ENCODE data around the gene CCNDBP1.
"Not testable (repeated sequence)": the region's sequence is repeated elsewhere in the genome, so short reads cannot be mapped to it uniquely, and the experiment has no call there.

Gene CCNDBP1

GRCh38 chr15:43215961-43216360, 30.8 kb downstream of the CCNDBP1 start:
- DNase-seq (ENCODE audit: low read depth): no peak

GRCh38 chr15:43218908-43219706, 33.9 kb downstream of the CCNDBP1 start:
- no peak for DNase-seq (ENCODE audit: low read depth)

- no peak for DNase-seq (ENCODE audit: low read depth)
Measured at GRCh38 chr15:43219929-43220928, 35.0 kb downstream of the CCNDBP1 start.

GRCh38 chr15:43220991-43221403, 35.8 kb downstream of the CCNDBP1 start, which contains the start of gene EPB42:
EPB42 (minus strand) TSS chr15:43221018; CDS start chr15:43220825, 193 bp downstream.
- DNase-seq (ENCODE audit: low read depth): no peak

GRCh38 chr15:43221422-43221821, 36.2 kb downstream of the CCNDBP1 start:
- no peak for DNase-seq (ENCODE audit: low read depth)

- no peak for DNase-seq (ENCODE audit: low read depth)
Measured at GRCh38 chr15:43225201-43225949, 40.2 kb downstream of the CCNDBP1 start.

GRCh38 chr15:43225950-43226255, 40.7 kb downstream of the CCNDBP1 start:
- not testable (repeated sequence) for DNase-seq (ENCODE audit: low read depth)

- no peak for DNase-seq (ENCODE audit: low read depth)
Measured at GRCh38 chr15:43226436-43227305, 41.5 kb downstream of the CCNDBP1 start.

- DNase-seq (ENCODE audit: low read depth): no peak
Measured at GRCh38 chr15:43229977-43230376, 44.8 kb downstream of the CCNDBP1 start.

GRCh38 chr15:43230640-43231115, 45.5 kb downstream of the CCNDBP1 start:
- DNase-seq (ENCODE audit: low read depth): no peak

GRCh38 chr15:43232289-43232874, 47.2 kb downstream of the CCNDBP1 start:
- no peak for DNase-seq (ENCODE audit: low read depth)

GRCh38 chr15:43235536-43235935, 50.3 kb downstream of the CCNDBP1 start:
- DNase-seq (ENCODE audit: low read depth): no peak

GRCh38 chr15:43237842-43238470, 52.8 kb downstream of the CCNDBP1 start:
- no peak for DNase-seq (ENCODE audit: low read depth)

GRCh38 chr15:43238671-43239131, 53.5 kb downstream of the CCNDBP1 start:
- DNase-seq (ENCODE audit: low read depth): no peak

- DNase-seq (ENCODE audit: low read depth): no peak
Measured at GRCh38 chr15:43239732-43240491, 54.7 kb downstream of the CCNDBP1 start.

GRCh38 chr15:43241100-43241499, 55.9 kb downstream of the CCNDBP1 start:
- no peak for DNase-seq (ENCODE audit: low read depth)

- no peak for DNase-seq (ENCODE audit: low read depth)
Measured at GRCh38 chr15:43242616-43243015, 57.4 kb downstream of the CCNDBP1 start.

- no peak for DNase-seq (ENCODE audit: low read depth)
Measured at GRCh38 chr15:43243020-43243645, 57.9 kb downstream of the CCNDBP1 start.

GRCh38 chr15:43244092-43244491, 58.9 kb downstream of the CCNDBP1 start:
- no peak for DNase-seq (ENCODE audit: low read depth)
